ENCODE data around the gene TMEM108.

Gene TMEM108

DNA sequence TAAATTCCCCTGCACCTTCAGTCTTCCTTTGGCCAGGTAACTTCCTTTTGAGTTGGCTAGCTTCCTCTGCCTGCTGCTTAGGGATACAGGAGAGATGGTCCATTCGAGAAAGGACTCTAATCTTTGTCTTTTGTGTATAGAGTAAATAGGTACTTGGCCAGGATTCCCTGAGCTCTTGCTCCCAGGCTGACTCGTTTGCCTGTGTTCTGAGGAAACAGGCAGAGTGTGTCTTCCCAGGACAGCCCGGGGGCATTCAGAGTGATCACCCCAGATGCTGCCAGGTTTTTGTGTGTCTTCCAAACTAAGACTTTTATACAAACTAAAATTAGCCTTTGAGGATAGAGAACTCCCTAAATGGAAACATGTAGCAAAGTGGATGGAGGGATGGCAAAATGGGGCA lies 39.5 kb downstream of the TMEM108 start:
- Mint-ChIP-seq H3K4me3 (no peak overlapping the region), H3K27me3 (peaks cover 4% of the 10 kb centered on the region), H3K27ac (no peak overlapping the region), H3K36me3 (ENCODE audit: low read depth) (no peaks in the 10 kb centered on the region), H3K9me3 (peaks cover 2% of the 10 kb centered on the region), H3K4me1 (ENCODE audit: low read depth) (no peaks in the 10 kb centered on the region)
- no peak for DNase-seq

DNA sequence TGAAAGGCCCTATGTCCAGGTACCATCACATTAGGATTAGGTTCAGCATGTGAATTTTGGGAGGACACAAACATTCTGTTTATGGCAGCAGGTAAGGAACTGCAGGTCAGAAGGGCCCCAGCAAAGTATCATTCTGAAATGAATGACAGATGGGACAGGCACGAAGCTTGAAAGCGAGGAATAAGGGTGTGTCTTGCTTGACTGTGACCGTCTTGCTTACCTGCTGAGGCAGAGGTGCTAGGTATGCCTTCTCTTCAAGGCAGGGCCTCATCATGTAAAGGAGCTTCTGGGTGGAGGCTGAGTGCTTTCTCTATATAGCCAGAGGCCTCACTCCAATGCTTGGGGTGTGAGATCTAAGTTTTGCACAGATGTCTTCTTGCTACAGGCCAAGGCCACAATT lies 41.4 kb downstream of the TMEM108 start:
- Mint-ChIP-seq H3K4me3 (no peak overlapping the region), H3K36me3 (ENCODE audit: low read depth) (no peaks in the 10 kb centered on the region), H3K4me1 (ENCODE audit: low read depth) (no peaks in the 10 kb centered on the region), H3K9me3 (peaks cover 2% of the 10 kb centered on the region), H3K27me3 (peaks cover 4% of the 10 kb centered on the region), H3K27ac (no peak overlapping the region)
- DNase-seq, result no peak

- Mint-ChIP-seq H3K4me3 (no peak overlapping the region), H3K9me3 (peaks cover 2% of the 10 kb centered on the region), H3K36me3 (ENCODE audit: low read depth) (no peaks in the 10 kb centered on the region), H3K27ac (no peak overlapping the region), H3K27me3 (peaks cover 4% of the 10 kb centered on the region), H3K4me1 (ENCODE audit: low read depth) (no peaks in the 10 kb centered on the region)
- DNase-seq, result no peak
These were observed 42.8 kb downstream of the TMEM108 start for GRCh38 chr3:133081016-133081415.

GRCh38 chr3:133083395-133083794 lies 45.2 kb downstream of the TMEM108 start:
- H3K27me3 Mint-ChIP-seq, result no peaks in the 10 kb centered on the region
- H3K4me3 Mint-ChIP-seq, result no peak overlapping the region
- peaks cover 2% of the 10 kb centered on the region for H3K9me3 Mint-ChIP-seq
- no peaks in the 10 kb centered on the region for H3K4me1 Mint-ChIP-seq (ENCODE audit: low read depth)
- H3K36me3 Mint-ChIP-seq (ENCODE audit: low read depth), result no peaks in the 10 kb centered on the region
- no peak overlapping the region for H3K27ac Mint-ChIP-seq
- DNase-seq, result no peak

- no peak for DNase-seq
- H3K27me3 Mint-ChIP-seq, result peaks cover 7% of the 10 kb centered on the region
- no peaks in the 10 kb centered on the region for H3K36me3 Mint-ChIP-seq (ENCODE audit: low read depth)
- H3K9me3 Mint-ChIP-seq, result no peaks in the 10 kb centered on the region
- H3K4me3 Mint-ChIP-seq, result no peak overlapping the region
- no peak overlapping the region for H3K27ac Mint-ChIP-seq
- H3K4me1 Mint-ChIP-seq (ENCODE audit: low read depth), result no peaks in the 10 kb centered on the region
These were observed 51.8 kb downstream of the TMEM108 start for GRCh38 chr3:133089906-133090485.

- Mint-ChIP-seq H3K4me3 (no peak overlapping the region), H3K27me3 (peaks cover 7% of the 10 kb centered on the region), H3K27ac (no peak overlapping the region), H3K36me3 (ENCODE audit: low read depth) (no peaks in the 10 kb centered on the region), H3K4me1 (ENCODE audit: low read depth) (no peaks in the 10 kb centered on the region), H3K9me3 (no peaks in the 10 kb centered on the region)
- no peak for DNase-seq
These were observed 54.5 kb downstream of the TMEM108 start for GRCh38 chr3:133092681-133093080.

DNA sequence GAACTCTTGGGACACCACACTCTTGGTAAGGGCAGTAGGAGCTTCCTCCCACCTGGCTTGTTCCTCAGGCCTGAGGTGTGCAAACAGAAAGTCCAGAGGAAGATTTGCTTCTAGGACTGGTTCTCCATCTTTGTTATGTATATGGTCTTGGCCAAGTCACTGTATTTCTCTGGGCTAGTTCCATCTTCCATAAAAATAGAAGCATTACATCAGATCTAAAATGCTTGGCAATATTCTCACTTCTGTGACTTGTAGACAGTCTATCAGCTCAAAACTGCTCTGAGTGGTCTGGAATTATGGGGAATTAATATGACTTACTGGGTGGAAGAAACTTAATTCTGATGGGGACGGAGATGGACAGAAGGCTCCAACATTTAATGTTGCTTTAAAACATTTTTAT lies 55.2 kb downstream of the TMEM108 start:
- Mint-ChIP-seq H3K9me3 (no peaks in the 10 kb centered on the region), H3K4me1 (ENCODE audit: low read depth) (no peaks in the 10 kb centered on the region)

DNA sequence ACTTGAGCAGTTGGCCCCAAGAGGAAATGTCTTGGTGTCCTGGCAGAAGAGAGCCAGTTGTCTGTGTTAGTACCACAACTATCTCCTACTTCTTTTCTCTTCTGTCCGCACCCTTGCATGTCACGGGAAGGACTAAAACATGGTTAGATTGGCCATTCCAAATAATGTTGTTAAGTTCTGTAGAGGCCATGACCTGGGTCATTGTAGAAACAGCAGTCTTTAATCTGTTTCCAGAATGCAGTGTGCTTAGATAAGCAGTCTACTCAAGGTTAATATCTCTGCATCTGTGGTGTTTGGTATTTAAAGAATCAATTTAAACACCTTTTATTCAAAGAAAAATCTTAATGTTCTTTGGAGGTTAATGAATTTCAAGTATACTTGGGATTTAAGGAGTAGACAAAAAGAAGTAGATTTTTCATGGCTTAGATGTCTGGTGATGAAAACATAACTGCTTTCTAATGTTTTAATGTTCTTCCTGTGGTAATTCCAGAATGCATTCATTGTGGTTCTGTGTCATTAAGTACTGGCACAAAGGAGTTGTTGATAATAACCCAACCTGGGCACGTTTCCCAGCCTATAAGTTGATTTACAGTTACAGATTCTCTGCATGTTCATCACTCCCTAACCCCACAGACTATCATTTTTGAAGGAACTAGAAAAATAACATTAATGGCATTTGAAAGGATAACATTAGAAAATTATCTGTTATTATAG lies 58.9 kb downstream of the TMEM108 start:
- H3K9me3 Mint-ChIP-seq, result no peaks in the 10 kb centered on the region
- H3K4me1 Mint-ChIP-seq (ENCODE audit: low read depth), result no peaks in the 10 kb centered on the region
- DNase-seq, result no peak
- H3K27ac Mint-ChIP-seq, result no peak overlapping the region
- H3K27me3 Mint-ChIP-seq, result peaks cover 7% of the 10 kb centered on the region
- no peak overlapping the region for H3K4me3 Mint-ChIP-seq
- no peaks in the 10 kb centered on the region for H3K36me3 Mint-ChIP-seq (ENCODE audit: low read depth)

More for the DNA sequence above, 55.2 kb downstream of the TMEM108 start:
- no peaks in the 10 kb centered on the region for H3K36me3 Mint-ChIP-seq (ENCODE audit: low read depth)
- H3K27ac Mint-ChIP-seq, result no peak overlapping the region
- H3K27me3 Mint-ChIP-seq, result peaks cover 7% of the 10 kb centered on the region
- no peak overlapping the region for H3K4me3 Mint-ChIP-seq
- DNase-seq, result no peak

DNA sequence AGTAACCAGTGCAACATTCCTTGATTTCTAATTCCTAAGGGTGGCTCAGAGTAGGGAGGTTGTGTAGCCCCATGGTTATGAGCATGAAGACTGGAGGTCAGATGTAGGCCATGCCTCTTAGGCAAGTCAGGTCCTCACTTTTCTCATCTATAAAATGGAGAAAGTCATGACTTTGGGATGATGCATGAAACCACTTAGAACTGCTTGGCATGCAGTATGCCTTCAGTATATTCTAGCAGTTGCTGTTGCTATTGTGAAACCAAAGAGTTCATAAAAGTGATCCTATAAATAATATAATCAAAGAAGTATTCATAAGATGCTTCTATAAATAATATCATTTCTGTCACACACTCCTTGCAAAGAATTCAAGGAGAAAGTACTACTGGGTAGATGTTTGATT lies 65.5 kb downstream of the TMEM108 start:
- Mint-ChIP-seq H3K27ac (no peak overlapping the region), H3K4me1 (ENCODE audit: low read depth) (no peaks in the 10 kb centered on the region), H3K27me3 (no peaks in the 10 kb centered on the region), H3K9me3 (no peaks in the 10 kb centered on the region), H3K4me3 (no peak overlapping the region), H3K36me3 (ENCODE audit: low read depth) (no peaks in the 10 kb centered on the region)
- no peak for DNase-seq

GRCh38 chr3:133106169-133106568 lies 68.0 kb downstream of the TMEM108 start:
- Mint-ChIP-seq H3K9me3 (no peaks in the 10 kb centered on the region), H3K4me3 (no peak overlapping the region), H3K27me3 (no peaks in the 10 kb centered on the region), H3K36me3 (ENCODE audit: low read depth) (no peaks in the 10 kb centered on the region), H3K27ac (no peak overlapping the region), H3K4me1 (ENCODE audit: low read depth) (no peaks in the 10 kb centered on the region)
- no peak for DNase-seq

DNA sequence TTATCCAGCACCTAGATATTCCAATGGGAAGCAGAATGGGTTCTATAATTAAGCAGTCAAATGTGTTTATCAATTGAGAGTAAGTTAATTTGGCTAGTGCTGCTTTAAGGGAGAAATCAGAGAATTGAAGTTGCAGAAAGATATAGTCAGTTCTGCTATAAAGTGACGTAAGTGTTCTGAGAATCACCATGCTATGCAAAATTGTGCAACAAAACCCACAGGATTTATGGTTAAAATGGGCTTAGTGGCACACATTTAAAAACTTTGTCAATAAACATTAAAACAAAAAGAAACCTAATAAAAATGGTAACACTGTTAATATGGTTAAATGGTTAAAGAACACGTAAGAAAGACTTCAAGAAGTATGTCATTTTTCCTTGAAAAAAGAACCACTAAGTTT lies 74.5 kb downstream of the TMEM108 start:
- Mint-ChIP-seq H3K4me3 (no peak overlapping the region), H3K9me3 (no peaks in the 10 kb centered on the region), H3K4me1 (ENCODE audit: low read depth) (no peaks in the 10 kb centered on the region), H3K27ac (no peak overlapping the region), H3K36me3 (ENCODE audit: low read depth) (no peaks in the 10 kb centered on the region), H3K27me3 (peaks cover 4% of the 10 kb centered on the region)
- DNase-seq, result no peak

DNA sequence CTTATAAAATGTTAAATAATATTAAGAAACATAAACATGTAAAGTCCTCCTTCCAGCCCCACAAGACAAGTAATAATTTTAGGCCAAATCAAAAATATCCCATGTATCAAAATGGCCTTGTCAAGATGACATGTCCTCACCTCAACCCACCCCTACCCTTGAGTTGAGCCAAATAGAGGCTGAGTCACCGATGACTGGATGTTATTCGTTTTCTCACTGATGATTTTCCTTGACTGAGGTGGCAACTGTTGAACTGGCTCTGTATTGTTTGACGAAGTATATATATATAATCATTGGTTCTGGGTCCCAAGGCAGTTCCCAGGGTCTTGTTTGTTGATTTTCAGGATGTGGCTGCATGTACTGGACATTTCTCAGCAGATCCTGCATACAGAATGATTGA lies 75.3 kb downstream of the TMEM108 start:
- Mint-ChIP-seq H3K36me3 (ENCODE audit: low read depth) (no peaks in the 10 kb centered on the region), H3K4me3 (no peak overlapping the region), H3K4me1 (ENCODE audit: low read depth) (no peaks in the 10 kb centered on the region), H3K27ac (no peak overlapping the region), H3K9me3 (no peaks in the 10 kb centered on the region), H3K27me3 (peaks cover 4% of the 10 kb centered on the region)
- no peak for DNase-seq

DNA sequence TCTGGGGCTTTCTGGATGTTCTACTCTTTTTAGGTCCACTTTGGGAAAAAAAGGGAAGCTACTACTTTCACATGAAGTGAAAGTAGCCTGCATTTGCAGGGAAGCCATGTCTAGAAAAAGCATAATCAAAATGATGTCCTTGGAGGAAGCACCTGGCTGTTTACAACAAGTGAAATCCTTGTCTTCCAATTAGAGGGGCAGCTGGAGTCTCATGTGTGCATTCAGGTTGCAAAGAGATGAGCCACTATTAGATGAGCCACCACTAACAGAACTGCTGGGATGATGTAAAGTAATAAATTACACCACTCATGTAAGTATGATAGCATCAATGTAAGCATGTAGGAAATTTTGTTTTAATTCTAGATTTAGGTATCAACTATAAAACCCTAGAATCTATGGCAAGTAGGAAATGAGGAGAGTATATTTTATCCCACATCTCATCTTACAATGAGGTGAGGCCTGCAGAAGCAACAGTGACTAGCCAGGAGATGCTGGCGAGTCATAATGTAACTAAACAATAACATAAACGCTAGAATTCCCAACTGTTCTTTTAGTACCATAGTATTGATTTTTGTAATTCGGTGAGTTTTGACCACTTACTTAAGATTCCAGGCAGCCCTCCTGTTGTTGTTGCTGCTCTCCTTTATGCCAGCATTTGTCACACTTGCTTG lies 75.9 kb downstream of the TMEM108 start:
- Mint-ChIP-seq H3K4me1 (ENCODE audit: low read depth) (no peaks in the 10 kb centered on the region), H3K27me3 (peaks cover 4% of the 10 kb centered on the region), H3K27ac (no peak overlapping the region), H3K36me3 (ENCODE audit: low read depth) (no peaks in the 10 kb centered on the region), H3K9me3 (no peaks in the 10 kb centered on the region), H3K4me3 (no peak overlapping the region)
- no peak for DNase-seq

DNA sequence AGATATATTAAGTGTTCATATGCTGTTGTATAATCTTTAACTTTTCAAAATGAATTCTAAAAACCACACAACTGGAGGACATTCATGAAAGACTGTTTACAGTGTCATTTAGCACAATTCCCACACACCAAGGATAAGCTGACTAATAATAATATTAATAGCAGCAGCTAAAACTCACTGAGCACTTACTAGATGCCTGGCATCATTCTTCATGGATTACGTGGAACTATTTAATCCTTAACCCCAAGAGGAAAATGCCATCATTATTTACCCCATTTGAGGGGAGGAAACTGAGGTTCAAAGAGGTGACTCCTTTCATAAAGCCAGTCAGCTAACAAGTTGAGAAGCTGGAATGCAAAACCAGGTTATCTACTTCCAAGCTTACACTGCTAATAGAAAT lies 77.0 kb downstream of the TMEM108 start:
- Mint-ChIP-seq H3K9me3 (no peaks in the 10 kb centered on the region), H3K4me1 (ENCODE audit: low read depth) (no peaks in the 10 kb centered on the region), H3K4me3 (no peak overlapping the region), H3K27ac (no peak overlapping the region), H3K27me3 (peaks cover 4% of the 10 kb centered on the region), H3K36me3 (ENCODE audit: low read depth) (no peaks in the 10 kb centered on the region)
- no peak for DNase-seq

- H3K4me3 Mint-ChIP-seq, result no peak overlapping the region
- no peaks in the 10 kb centered on the region for H3K4me1 Mint-ChIP-seq (ENCODE audit: low read depth)
- H3K27me3 Mint-ChIP-seq, result peaks cover 6% of the 10 kb centered on the region
- H3K27ac Mint-ChIP-seq, result no peak overlapping the region
- no peaks in the 10 kb centered on the region for H3K9me3 Mint-ChIP-seq
- no peak for DNase-seq
- H3K36me3 Mint-ChIP-seq (ENCODE audit: low read depth), result no peaks in the 10 kb centered on the region
These were observed 79.2 kb downstream of the TMEM108 start for GRCh38 chr3:133117342-133117741.

All from activated T-cell treated with anti-CD3 and anti-CD28 coated beads, Interleukin-2, amount 50 U/mL, for 24 hours (primary cell).